Gastroesophageal sphincter (tissue), 4 donors: ENCODE results near the gene SHCBP1L. TPM values are rescaled to one million over a fixed set of nuclear protein-coding genes. Genes with fewer than 3 reads are reported as not detected.

Experiments used
- ATAC-seq: fragments of 150-250 bp; one replicate; pipeline ENCODE4 v1.9.1; 2016; ENCODE audit warnings: mild to moderate bottlenecking, moderate library complexity
- H3K27ac ChIP-seq, 4 donors: fragments of 200-600 bp; sonication (generic) in 3 of 4; 1 replicate in 3 of 4; 2 replicates in 1 of 4; pipeline ENCODE4 v1.5.1; 2016 to 2019
- H3K27me3 ChIP-seq: fragments of 200-600 bp; sonication (generic); one replicate; pipeline ENCODE4 v1.5.1; 2019
- H3K36me3 ChIP-seq, 2 donors: fragments of 200-600 bp; sonication (generic); one replicate each; pipeline ENCODE4 v1.5.1; 2019; ENCODE audit warnings: control low read depth in 1 of 2
- H3K4me1 ChIP-seq, 3 donors: fragments of 200-600 bp; sonication (generic); 1 replicate in 2 of 3; 2 replicates in 1 of 3; pipeline ENCODE4 v1.5.1; 2016 to 2019; ENCODE audit warnings: control low read depth in 2 of 3
- H3K4me3 ChIP-seq, 2 donors: fragments of 200-600 bp; sonication (generic); one replicate each; pipeline ENCODE4 v1.5.1; 2019; ENCODE audit warnings: mild to moderate bottlenecking in 1 of 2, moderate library complexity in 1 of 2
- H3K9me3 ChIP-seq, 3 donors: fragments of 200-600 bp; sonication (generic); one replicate each; pipeline ENCODE4 v1.5.1; 2017 to 2019; ENCODE audit warnings: control low read depth in 2 of 3
- EP300 ChIP-seq: sonication (generic); formaldehyde crosslinking; IDR thresholded peaks from one replicate; pipeline ENCODE4 v1.6.1; 2017; ENCODE audit warnings: antibody characterized with exemption, mild to moderate bottlenecking
- POLR2A ChIP-seq, 2 donors: fragments of 450-650 bp; IDR thresholded peaks; one replicate each; pipeline ENCODE4 v1.6.1; 2017; ENCODE audit warnings: antibody characterized with exemption in 2 of 2, mild to moderate bottlenecking in 2 of 2, moderate library complexity in 1 of 2
- POLR2AphosphoS5 ChIP-seq: sonication (generic); formaldehyde crosslinking; IDR thresholded peaks from one replicate; pipeline ENCODE4 v1.6.1; 2017; ENCODE audit warnings: antibody characterized with exemption
- WGBS, 2 donors: methylation state at CpG; one replicate each; pipeline ENCODE4 v1.1.5; 2018; ENCODE audit warnings: low coverage in 1 of 2; 5-methylcytosine and 5-hydroxymethylcytosine counted together
- total RNA-seq, 4 donors: library from RNA; depleted of rRNA; stranded (reverse); fragments of >200 nt; gene quantifications; one replicate each; pipeline ENCODE4 v1.1.0, GENCODE V29; 2016
- TF ChIP-seq, protein P1 (sequence below), 4 experiments: fragments of 200-600 bp in 2 of 4; fragments of 450-650 bp in 2 of 4; sonication (generic) in 1 of 4; IDR thresholded peaks; one replicate each; pipeline ENCODE4 v1.5.1; 2017 to 2019; ENCODE audit warnings: antibody characterized with exemption in 4 of 4, mild to moderate bottlenecking in 2 of 4, moderate library complexity in 2 of 4

The SHCBP1L gene
- total RNA-seq, 4 donors from 2014 or later, result not detected

GRCh38 chr1:182995894-182996293 lies 42.9 kb upstream of the SHCBP1L start:
- WGBS, 2 donors, result 68 to 73% methylated on average over 3 to 4 of the region's 4 CpGs
- Histone ChIP-seq H3K27ac (no peak overlapping the region), H3K36me3 (no peaks in the 10 kb centered on the region), H3K4me3 (no peak overlapping the region), H3K9me3 (no peaks in the 10 kb centered on the region), H3K4me1 (no peaks in the 10 kb centered on the region), H3K27me3 (no peaks in the 10 kb centered on the region)
- no peak for TF ChIP-seq EP300
- TF ChIP-seq POLR2A (IDR thresholded peaks at IDR 0.05), result no peak
- TF ChIP-seq POLR2AphosphoS5, result no peak
- TF ChIP-seq, protein P1, sequence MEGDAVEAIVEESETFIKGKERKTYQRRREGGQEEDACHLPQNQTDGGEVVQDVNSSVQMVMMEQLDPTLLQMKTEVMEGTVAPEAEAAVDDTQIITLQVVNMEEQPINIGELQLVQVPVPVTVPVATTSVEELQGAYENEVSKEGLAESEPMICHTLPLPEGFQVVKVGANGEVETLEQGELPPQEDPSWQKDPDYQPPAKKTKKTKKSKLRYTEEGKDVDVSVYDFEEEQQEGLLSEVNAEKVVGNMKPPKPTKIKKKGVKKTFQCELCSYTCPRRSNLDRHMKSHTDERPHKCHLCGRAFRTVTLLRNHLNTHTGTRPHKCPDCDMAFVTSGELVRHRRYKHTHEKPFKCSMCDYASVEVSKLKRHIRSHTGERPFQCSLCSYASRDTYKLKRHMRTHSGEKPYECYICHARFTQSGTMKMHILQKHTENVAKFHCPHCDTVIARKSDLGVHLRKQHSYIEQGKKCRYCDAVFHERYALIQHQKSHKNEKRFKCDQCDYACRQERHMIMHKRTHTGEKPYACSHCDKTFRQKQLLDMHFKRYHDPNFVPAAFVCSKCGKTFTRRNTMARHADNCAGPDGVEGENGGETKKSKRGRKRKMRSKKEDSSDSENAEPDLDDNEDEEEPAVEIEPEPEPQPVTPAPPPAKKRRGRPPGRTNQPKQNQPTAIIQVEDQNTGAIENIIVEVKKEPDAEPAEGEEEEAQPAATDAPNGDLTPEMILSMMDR (IDR thresholded peaks at IDR 0.05), result no peak
- ATAC-seq, result no peak

DNA sequence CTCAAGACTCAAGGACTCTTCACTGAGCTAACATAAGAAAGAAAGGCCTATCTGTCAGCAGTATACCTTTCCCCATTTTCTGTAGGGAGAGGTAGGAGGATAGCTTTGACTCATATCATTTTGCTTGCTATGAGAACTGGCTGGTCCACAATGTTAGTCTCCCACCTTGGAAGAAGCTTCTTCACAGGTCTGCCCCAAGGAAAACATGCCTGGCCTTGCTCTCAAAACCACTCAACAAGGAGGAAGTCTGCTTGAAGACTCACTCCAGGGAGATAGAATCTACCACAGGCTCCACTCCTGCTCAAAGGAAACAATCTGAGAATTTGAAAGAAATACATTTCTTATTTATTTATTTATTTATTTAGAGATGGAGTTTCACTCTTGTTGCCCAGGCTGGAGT lies 40.8 kb upstream of the SHCBP1L start:
- TF ChIP-seq, protein P1 (IDR thresholded peaks at IDR 0.05), result no peak
- TF ChIP-seq POLR2A (IDR thresholded peaks at IDR 0.05), result no peak
- TF ChIP-seq POLR2AphosphoS5, result no peak
- TF ChIP-seq EP300, result no peak

DNA sequence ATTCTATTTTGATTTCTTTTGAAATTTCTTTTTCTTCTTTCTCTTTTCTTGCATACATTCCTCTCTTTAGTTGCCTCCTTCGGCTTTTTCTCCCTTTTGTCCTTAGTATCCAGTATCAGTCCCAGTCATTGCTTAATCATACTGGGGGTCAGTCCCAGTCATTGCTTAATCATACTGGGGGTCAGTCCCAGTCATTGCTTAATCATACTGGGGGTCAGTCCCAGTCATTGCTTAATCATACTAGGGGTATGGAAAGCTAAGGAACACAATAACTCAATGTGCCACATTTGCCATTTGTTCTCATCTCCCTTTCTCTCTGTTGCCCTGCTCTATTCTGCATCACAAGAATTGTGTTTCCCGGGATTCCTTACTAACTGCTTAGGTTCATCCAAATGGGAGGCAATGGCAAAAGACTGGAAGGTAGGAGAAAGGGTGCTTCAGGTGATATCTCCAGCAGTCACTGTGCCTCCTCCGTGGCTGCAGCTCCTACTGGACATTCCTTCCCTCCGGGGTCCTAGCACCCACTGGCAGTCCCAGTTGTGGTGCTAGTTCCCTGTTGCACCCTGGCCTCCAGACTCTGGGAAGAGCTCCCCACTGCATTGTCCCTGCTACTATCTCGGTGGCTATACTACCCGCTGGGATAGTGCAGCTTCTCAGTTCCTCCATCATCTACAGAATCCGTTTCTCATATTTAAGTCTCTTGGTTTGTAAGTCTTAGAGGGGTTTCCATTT lies 37.6 kb upstream of the SHCBP1L start:
- Histone ChIP-seq H3K36me3 (no peaks in the 10 kb centered on the region), H3K4me1 (no peaks in the 10 kb centered on the region), H3K9me3 (no peaks in the 10 kb centered on the region), H3K27me3 (no peaks in the 10 kb centered on the region), H3K4me3 (no peak overlapping the region), H3K27ac (no peak overlapping the region)
- TF ChIP-seq EP300 (no peak), POLR2AphosphoS5 (peak; percentile 24)
- TF ChIP-seq, protein P1 (IDR thresholded peaks at IDR 0.05), result no peak
- WGBS, 2 donors, result 67 to 75% methylated on average over 3 to 6 of the region's 7 CpGs
- peak; percentile 81 for ATAC-seq

More for the DNA sequence above, 40.8 kb upstream of the SHCBP1L start:
- Histone ChIP-seq H3K36me3 (no peaks in the 10 kb centered on the region), H3K27ac (no peak overlapping the region), H3K27me3 (no peaks in the 10 kb centered on the region), H3K4me3 (no peak overlapping the region), H3K4me1 (no peaks in the 10 kb centered on the region), H3K9me3 (no peaks in the 10 kb centered on the region)
- ATAC-seq, result no peak

GRCh38 chr1:182985876-182986275 lies 32.9 kb upstream of the SHCBP1L start:
- Histone ChIP-seq H3K27ac (no peak overlapping the region), H3K4me3 (no peak overlapping the region), H3K36me3 (no peaks in the 10 kb centered on the region), H3K4me1 (no peaks in the 10 kb centered on the region), H3K27me3 (no peaks in the 10 kb centered on the region), H3K9me3 (no peaks in the 10 kb centered on the region)
- ATAC-seq, result no peak
- no peak for TF ChIP-seq POLR2AphosphoS5
- TF ChIP-seq, protein P1 (IDR thresholded peaks at IDR 0.05), result no peak
- TF ChIP-seq EP300, result no peak
- WGBS, 2 donors, result 88 to 89% methylated on average over 1 of the region's 1 CpG

- Histone ChIP-seq H3K4me1 (no peaks in the 10 kb centered on the region), H3K27ac (no peak overlapping the region), H3K36me3 (no peaks in the 10 kb centered on the region), H3K4me3 (no peak overlapping the region), H3K9me3 (no peaks in the 10 kb centered on the region), H3K27me3 (no peaks in the 10 kb centered on the region)
- TF ChIP-seq POLR2AphosphoS5 (no peak), EP300 (no peak), POLR2A (IDR thresholded peaks at IDR 0.05) (no peak)
- TF ChIP-seq, protein P1 (IDR thresholded peaks at IDR 0.05), result no peak
- ATAC-seq, result no peak
- WGBS, 2 donors, result 100% methylated on average over 1 of the region's 1 CpG
Observed at GRCh38 chr1:182984621-182985020, 31.7 kb upstream of the SHCBP1L start.
